Fibroblast of lung (primary cell): ENCODE results near the gene PCK2.

Experiments used
- CTCF ChIP-seq, 2 donors: IDR thresholded peaks in 1 of 2; conservative IDR thresholded peaks in 1 of 2; 1 replicate in 1 of 2; 2 replicates in 1 of 2; pipeline ENCODE4 v1.5.1; 2011 to 2012; ENCODE audit warnings: low read length in 2 of 2, control low read depth in 1 of 2, inconsistent platforms in 1 of 2, low read depth in 1 of 2, mild to moderate bottlenecking in 1 of 2
- EZH2 ChIP-seq: IDR thresholded peaks from 2 replicates; pipeline ENCODE4 v1.5.1; 2012; ENCODE audit warnings: low read length, control low read depth, mild to moderate bottlenecking; ENCODE audit errors: missing control alignments

DNA sequence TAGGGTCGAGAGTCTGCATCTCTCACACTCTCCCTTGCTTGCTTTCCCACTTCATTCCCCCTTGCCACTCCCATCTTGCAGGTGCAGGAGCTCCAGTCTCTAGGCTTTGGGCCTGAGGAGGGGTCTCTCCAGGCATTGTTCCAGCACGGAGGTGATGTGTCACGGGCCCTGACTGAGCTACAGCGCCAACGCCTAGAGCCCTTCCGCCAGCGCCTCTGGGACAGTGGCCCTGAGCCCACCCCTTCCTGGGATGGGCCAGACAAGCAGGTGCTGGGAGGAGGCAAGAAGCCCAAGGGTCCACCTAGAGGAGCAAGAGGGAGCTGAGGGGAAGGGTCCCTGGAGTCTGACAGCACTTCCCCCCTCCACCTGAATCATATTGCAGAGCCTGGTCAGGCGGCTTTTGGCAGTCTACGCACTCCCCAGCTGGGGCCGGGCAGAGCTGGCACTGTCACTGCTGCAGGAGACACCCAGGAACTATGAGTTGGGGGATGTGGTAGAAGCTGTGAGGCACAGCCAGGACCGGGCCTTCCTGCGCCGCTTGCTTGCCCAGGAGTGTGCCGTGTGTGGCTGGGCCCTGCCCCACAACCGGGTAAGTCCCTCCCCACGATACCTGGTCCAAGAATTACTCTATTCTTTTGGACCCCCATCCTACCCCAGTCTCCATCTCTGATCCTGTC, 57.4 kb downstream of the PCK2 start:
- TF ChIP-seq EZH2 = no peak
- no peak for TF ChIP-seq CTCF (conservative IDR thresholded peaks at IDR 0.05 in 1 of 2, IDR thresholded peaks at IDR 0.05 in 1 of 2; ENCODE audit: low read depth in 1 of 2, low read length in 2 of 2)
